GM12878 (cell line): ENCODE data around the gene TRAFD1. TPM values are rescaled to one million over a fixed set of nuclear protein-coding genes. Genes with fewer than 3 reads are reported as not detected.

ENCODE experiments used
- ATAC-seq: fragments of 200-7000 bp; cut with Tn5 transposase; 3 replicates; pipeline ENCODE4 v1.9.1; 2020; ENCODE audit warnings: mild to moderate bottlenecking, moderate library complexity
- BruUV-seq: library from RNA; stranded (reverse); fragments of 400-500 nt; replicated peaks from 2 replicates; lab custom pipeline; 2021; lab: Mats Ljungman, UMichigan
- CTCF ChIA-PET: fragments of 300-600 bp; sonication (Branson Sonifier 250); formaldehyde crosslinking; extraction: SDS; loops from one replicate; lab custom pipeline; 2021; ENCODE audit warnings: inconsistent platforms; lab: Yijun Ruan, JAX
- POLR2A ChIA-PET: fragments of 350-600 bp; formaldehyde crosslinking; extraction: SDS; loops from one replicate; lab custom pipeline; 2021; ENCODE audit warnings: inconsistent platforms; lab: Charles Lee
- RAD21 ChIA-PET: fragments of 300-600 bp; sonication (Branson Sonifier 250); formaldehyde crosslinking; loops from one replicate; lab custom pipeline; 2023; ENCODE audit warnings: antibody characterized with exemption; ENCODE audit not compliant: unreplicated experiment; lab: Charles Lee
- SMC1A ChIA-PET: fragments of 300-600 bp; sonication (Branson Sonifier 250); formaldehyde crosslinking; loops from one replicate; lab custom pipeline; 2023; ENCODE audit not compliant: unreplicated experiment, uncharacterized antibody; lab: Charles Lee
- DNase-seq: peaks from one replicate; pipeline ENCODE4 v3.0.0-alpha.2; 2011; ENCODE audit warnings: low read depth, low spot score
- FAIRE-seq: peaks from 3 replicates; lab custom pipeline; 2011; peaks lifted over from hg19 to GRCh38; lab: Jason Lieb, UNC
- H2AFZ ChIP-seq: 2 replicates; pipeline ENCODE4 v1.6.0; 2011; ENCODE audit warnings: low read depth, low read length, control low read depth; ENCODE audit not compliant: control insufficient read depth
- H3K27ac ChIP-seq: 2 replicates; pipeline ENCODE4 v1.5.1; 2011; ENCODE audit warnings: control low read depth; ENCODE audit not compliant: control insufficient read depth, insufficient read depth
- H3K27me3 ChIP-seq, 2 experiments: replicated peaks in 1 of 2; 2 replicates each; pipeline versions ENCODE4 v1.6.0 to v1.6.1; 2011; ENCODE audit warnings: low read length in 1 of 2; ENCODE audit not compliant: control insufficient read depth in 2 of 2, insufficient read depth in 2 of 2
- H3K36me3 ChIP-seq, 2 experiments: 2 replicates each; pipeline ENCODE4 v1.5.1; 2011; ENCODE audit warnings: low read length in 1 of 2; ENCODE audit not compliant: control insufficient read depth in 2 of 2, insufficient read depth in 2 of 2
- H3K4me1 ChIP-seq: 2 replicates; pipeline ENCODE4 v1.6.1; 2011; ENCODE audit warnings: mild to moderate bottlenecking, low read length, moderate library complexity, mixed read lengths; ENCODE audit not compliant: control insufficient read depth, insufficient read depth
- H3K4me2 ChIP-seq: 2 replicates; pipeline ENCODE4 v1.6.0; 2011; ENCODE audit warnings: control low read depth; ENCODE audit not compliant: control insufficient read depth, insufficient read depth
- H3K4me3 ChIP-seq: fragments of 200-600 bp; sonication (generic); 2 replicates; pipeline ENCODE4 v1.5.1; 2016
- H3K79me2 ChIP-seq: 2 replicates; pipeline ENCODE4 v1.6.0; 2011; ENCODE audit warnings: low read length; ENCODE audit not compliant: control insufficient read depth, insufficient read depth
- H3K9ac ChIP-seq: 2 replicates; pipeline ENCODE4 v1.8.0; 2011; ENCODE audit warnings: low read length, control low read depth, mixed read lengths; ENCODE audit not compliant: control insufficient read depth, insufficient read depth
- H3K9me3 ChIP-seq: replicated peaks from 3 replicates; pipeline ENCODE4 v1.5.1; 2011; ENCODE audit warnings: mild to moderate bottlenecking, low read length; ENCODE audit not compliant: control insufficient read depth, insufficient read depth
- H4K20me1 ChIP-seq: 2 replicates; pipeline ENCODE4 v1.6.0; 2011; ENCODE audit not compliant: control insufficient read depth, insufficient read depth
- CREB1 ChIP-seq: IDR thresholded peaks from 2 replicates; pipeline ENCODE4 v1.6.1; 2012; ENCODE audit warnings: low read depth, mild to moderate bottlenecking, inconsistent platforms
- CREM ChIP-seq: IDR thresholded peaks from 2 replicates; pipeline ENCODE4 v1.6.1; 2014; ENCODE audit warnings: antibody characterized with exemption, low read depth
- ETV6 ChIP-seq, 2 experiments: fragments of 450-650 bp in 1 of 2; IDR thresholded peaks in 1 of 2; conservative IDR thresholded peaks in 1 of 2; 2 replicates each; pipeline ENCODE4 v1.6.1; 2014; ENCODE audit warnings: antibody characterized with exemption in 1 of 2, borderline replicate concordance in 1 of 2, low read depth in 1 of 2, mild to moderate bottlenecking in 1 of 2, moderate library complexity in 1 of 2
- FOS ChIP-seq: IDR thresholded peaks from 3 replicates; pipeline ENCODE4 v1.6.1; 2011; ENCODE audit warnings: borderline replicate concordance; ENCODE audit not compliant: insufficient read length; ENCODE audit errors: extremely low read depth
- IKZF2 ChIP-seq, 2 experiments: fragments of 450-650 bp; IDR thresholded peaks; 2 replicates each; pipeline ENCODE4 v1.6.1; 2017; ENCODE audit warnings: mild to moderate bottlenecking in 2 of 2, moderate library complexity in 2 of 2
- JUNB ChIP-seq: IDR thresholded peaks from 2 replicates; pipeline ENCODE4 v1.6.1; 2016; ENCODE audit warnings: antibody characterized with exemption, mild to moderate bottlenecking
- NKRF ChIP-seq: fragments of 450-650 bp; conservative IDR thresholded peaks from 2 replicates; pipeline ENCODE4 v1.6.1; 2017; ENCODE audit warnings: mild to moderate bottlenecking, moderate library complexity
- PKNOX1 ChIP-seq: fragments of 450-650 bp; IDR thresholded peaks from 2 replicates; pipeline ENCODE4 v1.6.1; 2016; ENCODE audit warnings: mild to moderate bottlenecking
- REST ChIP-seq: IDR thresholded peaks from 2 replicates; pipeline ENCODE4 v1.6.1; 2012; ENCODE audit warnings: mild to moderate bottlenecking, low read depth, low read length
- SKIL ChIP-seq: fragments of 450-650 bp; IDR thresholded peaks from 2 replicates; pipeline ENCODE4 v1.6.1; 2017; ENCODE audit warnings: mild to moderate bottlenecking, low read depth, inconsistent platforms; ENCODE audit not compliant: poor library complexity, severe bottlenecking
- ZNF24 ChIP-seq: fragments of 450-650 bp; IDR thresholded peaks from 2 replicates; pipeline ENCODE4 v1.6.1; 2017; ENCODE audit warnings: antibody characterized with exemption, mild to moderate bottlenecking
- WGBS: methylation state at CpG from one replicate; pipeline ENCODE4 v1.1.6; 2016; ENCODE audit warnings: low lambda C conversion rate; ENCODE audit not compliant: insufficient replicate concordance, insufficient coverage; ENCODE audit errors: missing lambda C conversion rate; 5-methylcytosine and 5-hydroxymethylcytosine counted together
- in situ Hi-C: fragments of 300-500 bp; cut with MboI; formaldehyde crosslinking; loops from 9 replicates; pipeline ENCODE4 v1.14.3; 2018; ENCODE audit warnings: mixed read lengths
- intact Hi-C: fragments of 100-400 bp; cut with micrococcal nuclease; formaldehyde crosslinking; loops from one replicate; pipeline ENCODE4 v1.14.2; 2022; ENCODE audit not compliant: unreplicated experiment
- polyA plus RNA-seq, 11 experiments: library from polyadenylated mRNA; depleted of rRNA in 4 of 11; unstranded in 6 of 11; stranded (reverse) in 5 of 11; fragments of >200 nt; fragmentation: Nextera tagmentation in 4 of 11; fragmentation: Illumina TruSeq in 1 of 11; extraction: Ambion mirVana in 4 of 11; extraction: Trizol in 1 of 11; gene quantifications; 1 replicate in 1 of 11; 2 replicates in 10 of 11; pipeline versions ENCODE4 v1.2.1 to v1.2.3, GENCODE V29; 2011 to 2016; ENCODE audit warnings: inconsistent platforms in 2 of 11, missing spikeins in 2 of 11, low read depth in 1 of 11
- total RNA-seq, 4 experiments: library from RNA; depleted of rRNA in 3 of 4; stranded (reverse); fragments of >200 nt in 3 of 4; fragmentation: Illumina TruSeq in 1 of 4; extraction: Trizol in 1 of 4; gene quantifications; 2 replicates each; pipeline versions ENCODE4 v1.2.1 to v1.2.3, GENCODE V29; 2013 to 2021

TRAFD1 gene
- total and polyA plus RNA-seq, 10 of the 15 experiments (the other 5 are each of a cell fraction or from before 2014, with no cell fraction given), result 37.2 to 55.5 (median 46.2) TPM

GRCh38 chr12:112130441-112130998, 5.2 kb downstream of the TRAFD1 start:
- Histone ChIP-seq H3K4me1 (peaks cover 16% of the 10 kb centered on the region), H3K4me3 (peak overlapping the region; percentile 43), H3K27ac (peak overlapping the region; percentile 72), H3K27me3 (no peaks in the 10 kb centered on the region), H2AFZ (peak overlapping the region; percentile 47), H4K20me1 (no peaks in the 10 kb centered on the region), H3K36me3 (peaks cover 2 to 12% of the 10 kb centered on the region in 2 experiments; a peak in 3 of 4 replicates), H3K9ac (peak overlapping the region; percentile 3; the same call in 1 of the 2 replicates), H3K4me2 (peak overlapping the region; percentile 81), H3K79me2 (peaks cover 74% of the 10 kb centered on the region), H3K9me3 (no peaks in the 10 kb centered on the region)
- ATAC-seq, result peak; percentile 67
- CTCF ChIA-PET, result interaction anchor here (0.8 to 2.1 kb wide), 6 partner anchors 23 to 256 kb away, joined by 3 to 8 read pairs (median 4); no protein-coding TSS in a partner anchor
- intact Hi-C loops, result loop anchor here (2.0 kb wide), 1 partner anchor 22 kb away; the partner anchor contains the start of gene NAA25
- no TSS peak for BruUV-seq
- peak; percentile 70 for DNase-seq
- 0% methylated on average over 2 of the region's 2 CpGs for whole genome bisulfite sequencing
- RAD21 ChIA-PET, result interaction anchor here (0.8 to 5.0 kb wide), 9 partner anchors 17 to 186 kb away, joined by 3 to 59 read pairs (median 3); partner anchors contain the start of genes ERP29, NAA25 and TMEM116
- FAIRE-seq, result no peak
- POLR2A ChIA-PET, result interaction anchor here (0.6 to 11.5 kb wide), 9 partner anchors 14 to 453 kb away, joined by 3 to 161 read pairs (median 6); partner anchors contain the start of genes ERP29 and NAA25
- in situ Hi-C loops, result no loop called here
- SMC1A ChIA-PET, result interaction anchor here (0.5 to 5.2 kb wide), 16 partner anchors 9 to 249 kb away, joined by 3 to 72 read pairs (median 4); partner anchors contain the start of gene NAA25
- TF ChIP-seq REST (no peak), JUNB (0 out of 2 replicates have a peak, but pooled peaks have one; percentile 9), FOS (no peak), IKZF2 (IDR thresholded peaks at IDR 0.05) (peak; percentile 83 to 89), ETV6 (conservative IDR thresholded peaks at IDR 0.05 in 1 of 2, IDR thresholded peaks at IDR 0.05 in 1 of 2; ENCODE audit: borderline replicate concordance in 1 of 2, low read depth in 1 of 2) (peak in 1 of 2 experiments; percentile 79; a peak in 2 of 4 replicates), NKRF (peak; percentile 64), ZNF24 (peak; percentile 70), PKNOX1 (peak; percentile 20; the same call in 1 of the 2 replicates), SKIL (peak; percentile 59), CREB1 (0 out of 2 replicates have a peak, but pooled peaks have one; percentile 16), CREM (no peak; the same call in 1 of the 2 replicates)
